HG03432 (cell line): ENCODE measurements around the gene VWA3B.
"Not testable (repeated sequence)": the region's sequence is repeated elsewhere in the genome, so short reads cannot be mapped to it uniquely, and the experiment has no call there.

Source experiments
- ATAC-seq: cut with Tn5 transposase; IDR thresholded peaks from one replicate; pipeline ENCODE4 v1.9.1; 2021; ENCODE audit warnings: mild to moderate bottlenecking, moderate library complexity; ENCODE audit not compliant: unreplicated experiment

VWA3B gene

DNA sequence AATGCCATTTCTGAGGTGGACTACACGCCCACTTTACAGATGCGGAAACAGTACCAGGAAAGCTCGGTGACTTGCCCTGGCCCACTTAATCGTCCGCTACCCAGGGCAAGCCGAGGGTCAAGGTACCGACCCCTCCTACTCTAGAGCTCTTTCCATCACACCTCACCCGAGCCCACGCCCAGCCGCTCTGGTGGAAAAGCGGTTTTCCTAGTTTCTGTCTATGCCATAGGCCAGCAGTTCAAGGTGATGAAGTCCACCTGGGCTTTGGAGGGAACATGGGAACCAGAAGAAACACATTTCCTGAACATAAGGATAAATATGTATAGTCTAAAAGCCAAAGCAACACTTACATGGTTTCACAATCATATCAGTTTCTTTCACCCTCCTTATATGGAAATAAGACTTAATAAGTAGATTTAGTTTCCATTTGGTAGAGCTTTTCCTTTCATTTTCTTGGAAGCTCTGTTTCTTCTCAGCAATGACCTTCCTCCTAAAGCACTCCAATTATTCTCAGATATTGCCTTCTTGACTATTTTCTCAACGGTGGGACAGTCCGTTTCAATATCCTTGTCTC lies 567 bp downstream of the VWA3B start:
- no peak for ATAC-seq

DNA sequence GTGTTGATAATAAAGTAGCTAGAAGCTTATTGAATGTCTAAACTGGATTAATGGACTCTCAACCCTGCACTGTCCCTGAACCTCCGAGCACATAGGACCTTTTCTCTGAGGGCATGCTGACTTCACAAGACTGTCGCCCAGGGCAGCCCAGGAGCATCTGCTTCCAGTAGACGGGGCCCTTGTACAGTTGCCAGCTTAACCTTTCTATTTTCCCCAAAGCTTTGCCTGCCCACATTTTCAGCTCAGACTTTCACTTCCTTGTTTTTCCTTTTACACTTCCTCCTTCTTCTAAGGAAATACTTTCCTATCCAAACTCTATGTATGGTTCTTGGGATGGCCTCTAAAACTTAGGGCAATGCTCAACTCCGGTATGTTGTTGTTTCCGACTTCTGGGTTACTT lies 1.3 kb downstream of the VWA3B start:
- no peak for ATAC-seq

DNA sequence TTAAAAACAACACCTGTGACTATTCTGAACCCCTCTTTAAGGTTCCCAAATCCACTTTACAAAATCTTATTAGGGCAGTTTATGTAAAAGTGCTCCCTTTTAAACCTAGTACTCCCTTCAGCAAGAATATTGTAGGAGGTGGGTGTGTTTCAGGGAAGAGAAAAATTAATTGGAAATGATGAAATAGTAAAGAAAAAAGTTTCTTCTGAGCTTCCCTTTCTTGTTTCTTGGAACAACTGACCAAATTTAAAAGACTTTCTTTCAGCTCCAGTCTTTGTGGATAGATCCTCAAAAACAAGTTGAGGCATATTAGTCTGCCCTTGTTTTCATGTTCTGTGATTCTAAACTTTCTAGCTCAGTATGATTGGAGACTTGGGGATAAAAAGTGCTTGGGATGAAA lies 3.0 kb downstream of the VWA3B start:
- ATAC-seq, result no peak

DNA sequence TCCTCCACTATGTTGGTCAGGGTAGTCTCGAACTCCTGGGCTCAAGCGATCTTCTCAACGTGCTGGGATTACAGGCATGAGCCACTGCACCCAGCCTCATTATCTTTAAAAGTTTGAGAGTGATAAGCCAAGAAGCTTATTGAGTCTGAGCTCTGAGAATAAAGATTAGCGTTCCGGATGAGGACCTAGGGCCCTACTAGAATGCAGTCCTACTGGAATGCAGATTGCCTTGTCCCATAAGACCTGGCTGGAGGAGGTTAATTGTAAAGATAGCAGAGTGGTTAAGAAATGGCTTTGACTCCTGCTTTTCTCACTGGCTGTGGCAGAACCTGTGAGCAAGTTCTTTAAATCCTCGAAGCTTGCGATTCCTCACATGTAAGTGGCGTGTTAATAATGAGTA lies 4.0 kb downstream of the VWA3B start:
- no peak for ATAC-seq

DNA sequence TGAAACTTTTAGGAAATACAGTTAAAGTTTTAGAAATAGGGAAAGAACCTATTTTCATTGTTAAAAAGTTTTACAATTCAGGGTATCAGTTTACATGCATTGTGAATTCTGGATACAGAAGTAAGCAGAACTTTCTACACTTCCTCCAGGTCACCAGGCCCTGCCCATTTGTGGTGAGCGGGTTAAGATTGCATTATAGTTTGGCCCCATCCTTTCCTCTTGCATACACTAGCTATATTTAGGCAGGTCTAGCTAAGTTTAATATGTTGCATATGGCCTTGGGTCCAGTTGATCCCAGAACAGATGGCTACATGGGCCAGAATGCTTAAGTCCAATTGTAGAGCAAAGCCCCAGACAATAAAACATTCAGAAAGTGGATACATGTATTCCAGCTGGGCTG lies 4.8 kb downstream of the VWA3B start:
- no peak for ATAC-seq

DNA sequence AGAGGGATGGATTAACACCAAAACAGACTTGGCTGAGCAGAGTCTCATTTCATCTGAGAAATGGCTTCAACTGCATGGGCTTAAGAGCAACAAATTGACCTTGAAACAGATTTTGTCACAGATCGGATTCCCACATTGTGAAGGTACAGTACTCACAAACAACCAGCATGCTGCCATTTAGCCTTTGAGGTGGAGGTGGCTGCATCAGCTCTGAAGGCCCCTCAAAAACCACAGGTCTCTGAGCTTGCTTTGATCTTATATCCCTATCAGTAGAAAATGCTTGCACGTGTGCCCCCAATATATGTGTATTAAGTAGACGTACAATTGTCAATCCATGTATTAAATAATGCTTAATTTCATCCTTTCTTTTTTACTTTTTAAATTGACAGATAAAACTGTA lies 6.2 kb downstream of the VWA3B start:
- no peak for ATAC-seq

DNA sequence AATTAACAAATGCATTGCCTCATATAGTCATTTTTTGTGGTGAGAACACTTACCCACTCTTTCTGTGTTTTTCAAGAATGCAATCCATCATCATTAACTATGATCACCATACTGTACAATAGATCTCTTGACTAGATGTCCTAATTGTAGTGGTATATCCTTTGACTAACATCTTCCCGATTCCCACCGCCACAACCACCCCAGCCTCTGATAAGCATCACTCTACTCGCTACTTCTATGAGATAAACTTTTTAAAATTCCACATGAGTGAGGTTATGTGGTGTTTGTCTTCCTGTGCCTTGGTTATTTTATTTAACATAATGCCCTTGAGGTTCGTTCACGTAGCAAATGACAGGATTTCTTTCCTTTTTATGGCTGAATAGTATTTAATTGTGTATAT lies 6.6 kb downstream of the VWA3B start:
- ATAC-seq, result no peak

DNA sequence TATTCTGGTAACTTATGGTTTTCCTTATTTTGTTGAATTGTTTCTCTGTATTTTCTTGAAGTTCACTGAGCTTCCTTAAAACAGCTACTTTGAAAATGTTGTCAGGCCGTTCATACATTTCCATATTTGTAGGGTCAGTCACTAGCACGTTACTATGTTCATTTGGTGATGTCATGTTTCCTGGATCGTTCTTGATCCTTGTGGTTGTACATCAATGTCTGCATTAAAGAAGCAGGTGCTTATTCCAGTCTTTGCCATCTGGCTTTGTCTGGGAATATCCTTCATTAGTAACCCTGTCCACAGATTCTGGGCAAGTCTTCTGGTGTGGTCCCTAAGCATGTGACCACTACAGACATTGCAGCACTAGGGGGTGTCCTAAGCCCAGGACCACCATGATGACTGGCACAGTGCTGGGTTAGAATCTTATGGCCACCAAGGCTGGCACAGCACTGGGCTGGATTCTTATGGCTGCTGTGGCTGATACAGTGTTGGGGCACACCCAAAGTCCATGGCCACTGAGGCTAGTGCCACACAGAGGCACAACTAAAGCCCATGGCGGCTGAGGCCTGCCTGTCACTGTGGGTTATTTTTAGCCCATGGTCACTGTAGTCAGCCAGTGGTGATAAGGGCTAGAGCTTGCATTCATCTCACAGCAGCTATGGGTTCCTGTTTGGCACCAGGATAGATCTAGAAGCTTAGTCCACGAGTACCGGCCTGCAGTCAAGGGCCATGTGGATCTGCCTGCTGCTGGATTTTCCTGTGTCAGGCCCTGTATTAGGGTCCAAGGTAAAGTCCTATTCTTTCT lies 13.2 kb downstream of the VWA3B start:
- no peak for ATAC-seq

DNA sequence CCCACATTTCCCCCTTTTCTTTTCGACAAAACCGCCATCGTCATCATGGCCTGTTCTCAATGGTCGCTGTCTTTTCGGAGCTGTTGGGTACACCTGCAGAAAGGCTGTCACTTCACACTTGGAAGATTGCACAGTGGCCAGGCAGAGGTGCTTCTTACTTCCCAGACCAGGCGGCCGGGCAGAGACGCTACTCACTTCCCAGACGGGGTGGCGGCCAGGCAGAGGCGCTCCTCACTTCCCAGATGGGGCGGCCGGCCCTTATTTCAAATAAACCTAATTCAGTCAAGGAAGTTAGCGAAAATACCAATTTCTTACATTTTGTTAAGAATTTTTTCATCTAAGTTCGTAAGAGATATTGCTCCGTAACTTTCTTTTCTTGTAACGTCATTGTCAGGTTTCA lies 15.3 kb downstream of the VWA3B start:
- not testable (repeated sequence) for ATAC-seq

DNA sequence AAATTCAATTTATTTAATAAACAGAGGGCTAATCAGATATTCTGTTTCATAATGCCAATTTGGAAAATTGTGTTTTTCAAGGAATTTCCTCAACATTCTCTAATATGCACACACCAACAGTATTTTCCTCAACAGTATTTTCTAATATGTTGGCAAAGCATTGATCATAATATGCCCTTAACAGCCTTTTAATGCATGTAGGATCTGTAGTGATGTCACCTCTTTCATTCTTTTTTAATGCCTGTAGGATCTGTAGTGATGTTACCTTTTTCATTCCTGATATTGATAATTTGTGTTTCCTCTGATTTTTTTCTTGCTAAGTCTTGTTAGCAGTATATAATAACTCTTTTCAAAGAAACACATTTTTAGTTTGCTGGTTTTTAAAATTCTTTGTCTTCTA lies 15.9 kb downstream of the VWA3B start:
- ATAC-seq, result no peak

DNA sequence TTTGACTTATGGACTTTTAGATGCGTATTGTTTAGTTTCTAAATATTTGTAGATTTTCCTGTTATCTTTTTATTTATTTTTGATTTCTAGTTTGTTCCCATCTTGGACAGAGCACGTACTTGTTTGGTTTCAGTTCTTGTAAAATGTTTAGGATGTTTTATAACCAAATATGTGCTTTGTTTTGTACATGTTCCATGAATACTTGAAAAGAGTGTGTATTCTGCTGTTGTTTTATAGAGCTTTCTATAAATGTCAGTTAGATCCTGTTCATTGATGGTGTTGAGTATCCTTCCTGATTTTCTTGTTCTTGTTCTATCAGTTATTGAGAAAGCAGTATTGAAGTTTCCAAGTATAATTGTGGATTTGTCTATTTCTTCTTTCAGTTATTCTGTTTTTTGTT lies 21.1 kb downstream of the VWA3B start:
- no peak for ATAC-seq

DNA sequence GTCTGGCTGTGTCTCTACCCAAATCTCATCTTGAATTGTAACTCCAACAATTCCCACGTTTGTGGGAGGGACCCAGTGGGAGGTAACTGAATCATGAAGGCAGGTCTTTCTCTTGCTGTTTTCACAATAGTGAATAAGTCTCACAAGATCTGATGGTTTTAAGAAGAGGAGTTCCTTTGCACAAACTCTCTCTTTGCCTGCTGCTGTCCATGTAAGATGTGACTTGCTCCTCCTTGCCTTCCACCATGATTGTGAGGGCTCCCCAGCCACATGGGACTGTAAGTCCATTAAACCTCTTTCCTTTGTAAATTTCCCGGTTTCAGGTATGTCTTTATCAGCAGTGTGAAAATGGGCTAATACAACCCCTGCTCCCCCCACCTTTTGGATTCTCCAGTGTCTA lies 23.8 kb downstream of the VWA3B start:
- no peak for ATAC-seq

DNA sequence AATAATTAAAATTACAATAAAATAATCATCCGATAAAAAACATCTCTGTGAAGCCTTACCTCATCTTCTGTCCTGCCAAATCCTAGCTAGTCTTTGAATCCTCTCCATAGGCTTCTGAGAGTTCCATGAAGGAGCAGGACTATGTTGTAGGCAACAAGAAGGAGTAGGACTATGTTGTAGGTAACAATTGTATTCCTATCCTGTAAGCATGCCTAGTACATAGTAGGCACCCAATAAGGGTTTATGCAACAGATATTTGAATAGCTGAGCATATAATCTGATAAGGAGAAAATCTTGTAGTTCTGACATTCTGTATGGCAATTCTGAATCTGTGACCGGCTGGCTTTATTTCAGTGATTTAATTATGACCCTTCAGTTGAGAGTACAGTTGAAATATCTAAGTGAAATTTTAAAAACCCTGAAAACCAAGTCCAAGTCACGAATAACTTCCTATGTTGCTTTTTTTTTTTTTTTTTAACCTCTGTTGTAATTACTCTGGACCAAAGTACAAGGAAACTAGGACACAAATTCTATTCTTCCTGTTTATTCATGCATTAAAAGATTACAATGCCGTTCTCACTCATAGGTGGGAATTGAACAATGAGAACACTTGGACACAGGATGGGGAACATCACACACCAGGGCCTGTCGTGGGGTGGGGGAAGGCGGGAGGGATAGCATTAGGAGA lies 27.8 kb downstream of the VWA3B start:
- ATAC-seq, result no peak

DNA sequence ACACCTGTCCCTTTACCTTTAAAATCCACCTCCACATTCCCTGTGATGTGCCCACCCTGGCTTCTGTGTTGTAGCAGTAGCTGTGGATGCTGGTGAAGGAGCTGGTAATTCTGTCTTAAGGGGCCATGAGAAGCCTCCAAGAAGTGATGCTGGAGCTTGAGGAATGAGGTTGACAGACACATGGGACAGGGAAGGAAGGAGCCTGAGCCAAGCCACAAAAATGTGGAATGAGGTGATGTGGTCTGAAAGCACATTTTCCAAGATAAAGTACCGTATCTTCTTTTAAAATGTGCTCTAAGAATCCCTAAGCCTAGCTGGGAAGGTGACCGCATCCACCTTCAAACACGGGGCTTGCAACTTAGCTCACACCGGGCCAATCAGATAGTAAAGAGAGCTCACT lies 31.2 kb downstream of the VWA3B start:
- ATAC-seq, result no peak

DNA sequence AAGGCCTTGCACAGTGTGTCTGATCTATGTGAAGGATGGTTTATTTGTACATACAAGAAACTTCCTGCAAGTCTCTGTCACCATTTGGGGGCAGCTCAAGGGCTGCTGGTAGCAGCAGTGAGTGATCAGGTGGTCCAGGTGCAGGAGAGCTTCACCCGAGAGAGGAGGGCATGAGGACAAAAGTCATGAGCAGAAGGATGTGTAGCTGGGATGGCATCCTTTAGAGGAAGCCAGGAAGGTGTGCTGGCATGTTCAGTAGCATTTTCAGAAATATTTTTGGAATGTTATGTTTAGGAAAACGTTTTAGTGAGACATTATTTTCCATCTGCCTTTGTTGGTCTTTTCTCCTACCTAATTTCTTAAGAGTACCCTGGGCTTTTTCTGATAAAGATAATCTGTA lies 31.9 kb downstream of the VWA3B start:
- ATAC-seq, result no peak

DNA sequence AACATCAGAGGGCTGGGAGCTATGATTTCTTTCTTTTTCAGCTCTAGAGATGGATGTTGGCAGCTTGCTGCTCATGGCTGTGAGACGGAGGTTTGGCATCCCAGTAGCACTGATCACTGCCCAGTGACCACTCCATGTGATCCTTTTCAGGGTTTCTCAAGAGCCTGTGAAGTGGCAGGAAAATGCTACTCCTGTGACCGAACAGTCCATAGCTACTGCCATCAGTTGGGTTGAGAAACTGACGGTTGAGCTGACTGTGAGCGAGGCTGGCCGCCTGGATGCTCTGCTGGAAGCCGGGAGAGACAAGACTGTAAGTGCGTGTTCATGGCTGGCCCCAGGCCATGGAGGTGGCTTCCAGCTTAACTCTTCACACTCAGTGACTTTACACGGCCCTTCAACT lies 34.2 kb downstream of the VWA3B start:
- no peak for ATAC-seq

DNA sequence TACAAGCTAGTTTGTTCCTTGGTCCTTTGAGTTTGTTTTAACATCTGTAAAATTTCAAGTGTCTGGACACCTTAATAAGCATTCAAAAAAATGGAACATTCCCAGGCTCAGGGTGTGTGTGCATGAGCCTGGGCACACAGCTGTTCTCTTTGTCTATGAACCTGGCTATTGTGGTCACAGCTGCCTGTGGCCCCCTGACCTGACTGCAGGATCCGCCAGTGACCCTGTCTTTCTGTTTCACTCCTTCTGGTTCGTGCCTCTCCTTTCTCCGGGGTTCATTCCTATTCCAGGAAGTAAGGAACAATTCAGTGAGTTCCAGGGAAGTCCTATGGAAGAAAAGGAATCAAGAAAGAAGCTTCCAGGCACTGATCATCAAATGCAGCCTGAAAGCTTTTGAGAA lies 35.6 kb downstream of the VWA3B start:
- no peak for ATAC-seq

DNA sequence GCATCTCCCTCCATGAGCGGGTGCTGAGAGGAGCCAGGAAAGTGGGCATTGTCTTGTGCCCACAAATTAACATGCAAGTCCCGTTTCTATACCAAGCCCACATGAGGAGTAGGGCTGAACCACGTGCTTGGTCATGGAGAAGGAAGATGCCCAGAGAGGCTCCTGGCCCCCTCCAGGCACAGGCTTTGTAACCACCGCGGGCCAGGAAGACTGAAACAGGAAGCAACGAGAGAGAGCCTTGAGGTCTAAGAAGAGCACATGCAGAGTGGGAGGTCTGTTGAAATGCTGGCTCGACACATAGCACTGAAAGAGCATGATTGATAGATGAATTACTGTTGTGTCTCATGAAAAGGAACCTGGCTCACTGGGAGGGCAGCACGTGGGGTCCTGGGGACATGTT lies 36.3 kb downstream of the VWA3B start:
- no peak for ATAC-seq

DNA sequence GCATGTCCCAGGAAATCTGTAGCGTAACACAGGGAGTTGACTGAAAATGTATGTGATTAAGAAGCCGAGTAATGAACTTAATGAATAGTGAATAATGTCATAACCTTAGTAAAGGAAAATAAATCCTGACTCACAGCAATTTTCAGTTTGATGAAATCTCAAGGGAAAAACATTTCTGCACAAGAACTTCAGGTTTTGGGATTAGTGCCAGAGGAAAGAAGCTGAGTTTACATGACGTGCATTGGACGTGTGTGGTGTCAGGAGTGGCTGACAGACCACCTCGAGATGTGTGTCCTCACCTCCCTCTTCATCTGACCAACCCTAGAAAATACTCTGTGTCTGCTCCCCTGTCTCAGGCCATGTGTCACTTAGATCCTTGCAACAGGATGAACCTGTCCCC lies 39.1 kb downstream of the VWA3B start:
- no peak for ATAC-seq

DNA sequence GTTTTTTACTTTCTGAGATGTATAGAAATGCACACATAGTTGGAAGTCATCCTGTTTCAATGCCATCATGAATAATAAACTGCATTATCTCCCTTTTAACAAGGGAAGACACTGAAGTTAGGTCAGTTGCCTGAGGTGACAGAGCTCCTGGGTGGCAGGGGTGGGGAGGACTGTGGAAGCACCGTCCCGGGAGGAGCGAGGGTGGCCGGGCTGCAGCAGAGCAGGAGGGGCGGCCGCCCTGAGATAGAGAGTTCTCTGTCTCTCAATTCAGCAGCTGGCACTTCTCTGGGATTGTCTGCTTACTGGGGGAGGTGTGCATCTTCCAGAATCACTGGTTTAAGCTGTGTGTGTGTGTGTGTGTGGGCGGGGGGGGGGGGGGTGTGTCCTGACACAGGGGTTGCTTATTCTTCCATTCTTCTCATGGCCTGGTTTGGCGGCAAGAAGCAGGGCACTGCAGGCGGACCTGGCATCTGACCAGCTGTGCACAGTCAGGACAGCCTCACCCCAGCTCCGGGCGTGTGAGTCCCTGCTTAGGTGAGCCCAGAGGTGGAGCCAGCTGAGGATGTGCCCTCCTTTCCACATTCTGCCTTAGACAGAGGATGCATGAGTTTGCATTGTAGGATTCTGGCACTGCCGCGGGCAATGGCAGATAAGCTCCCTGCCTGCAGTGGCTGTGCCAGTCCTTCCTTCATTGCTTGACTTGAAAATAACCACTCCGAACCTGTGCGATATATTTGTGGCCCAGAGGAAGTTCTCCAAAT lies 40.4 kb downstream of the VWA3B start:
- no peak for ATAC-seq

DNA sequence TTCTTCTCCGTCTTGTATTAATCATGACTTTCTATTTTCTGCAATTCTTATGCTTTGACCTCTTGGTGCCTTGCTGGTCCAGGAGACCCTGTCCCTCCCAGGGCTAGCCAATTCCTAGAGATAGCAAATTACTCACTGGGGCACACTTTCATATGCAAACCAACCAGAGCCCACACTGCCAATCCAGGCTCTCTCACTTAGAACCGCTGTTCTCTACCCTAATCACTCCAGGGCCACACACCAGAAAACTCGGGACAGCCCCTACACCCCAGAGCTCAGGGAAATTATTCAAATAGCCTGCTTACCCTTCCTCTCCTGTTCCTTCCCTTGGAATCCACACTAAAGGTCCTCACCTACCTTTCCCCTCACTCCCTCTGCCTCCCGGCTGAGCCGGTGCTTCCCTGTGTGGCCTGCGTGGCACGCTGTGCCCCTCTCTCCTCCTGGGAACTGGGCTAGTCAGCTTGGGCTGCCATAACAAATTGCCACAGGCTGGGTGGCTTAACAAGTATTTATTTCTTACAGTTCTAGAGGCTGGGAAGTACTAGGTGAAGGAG lies 41.7 kb downstream of the VWA3B start:
- no peak for ATAC-seq
